ENCODE results near the gene HLA-DRB1.
"Not testable (repeated sequence)": the region's sequence is repeated elsewhere in the genome, so short reads cannot be mapped to it uniquely, and the experiment has no call there.

The HLA-DRB1 gene

DNA sequence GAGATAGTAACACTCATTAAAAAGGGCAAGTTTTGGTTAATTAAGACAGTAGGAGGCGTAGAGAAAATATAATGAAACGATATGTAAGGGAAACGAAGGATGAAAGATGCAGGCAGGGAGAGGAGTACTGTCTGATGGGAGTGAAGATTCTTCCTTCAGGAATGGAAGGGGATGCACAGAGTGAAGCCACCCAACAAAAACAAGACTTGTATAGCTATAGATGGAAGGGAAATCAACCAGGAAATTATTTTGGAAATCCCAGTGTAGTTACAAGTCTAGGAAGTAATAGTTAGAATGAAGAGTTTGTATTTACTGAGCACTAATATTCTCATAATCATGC lies 19.7 kb upstream of the HLA-DRB1 start:
- no peak for DNase-seq (ENCODE audit: low read depth)

DNA sequence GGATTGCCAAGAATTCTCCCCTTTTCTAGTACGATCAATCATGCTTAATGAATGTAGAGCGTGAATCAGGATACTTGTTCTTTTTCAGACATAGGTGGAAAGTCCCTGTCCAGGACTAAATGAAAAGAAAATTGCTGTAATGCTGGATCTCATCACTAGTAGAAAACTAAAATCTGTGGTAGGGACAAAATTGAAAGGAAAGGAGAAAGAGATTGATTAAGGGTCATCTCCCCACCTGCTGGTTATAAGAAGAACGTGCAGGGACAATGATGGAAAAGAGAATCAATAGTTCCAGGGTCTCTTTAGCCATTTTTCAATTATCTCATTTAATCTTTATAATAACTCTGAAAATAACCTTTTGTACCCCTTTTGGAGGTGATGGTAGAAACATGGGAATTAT lies 18.7 kb upstream of the HLA-DRB1 start:
- DNase-seq (ENCODE audit: low read depth), result no peak

DNA sequence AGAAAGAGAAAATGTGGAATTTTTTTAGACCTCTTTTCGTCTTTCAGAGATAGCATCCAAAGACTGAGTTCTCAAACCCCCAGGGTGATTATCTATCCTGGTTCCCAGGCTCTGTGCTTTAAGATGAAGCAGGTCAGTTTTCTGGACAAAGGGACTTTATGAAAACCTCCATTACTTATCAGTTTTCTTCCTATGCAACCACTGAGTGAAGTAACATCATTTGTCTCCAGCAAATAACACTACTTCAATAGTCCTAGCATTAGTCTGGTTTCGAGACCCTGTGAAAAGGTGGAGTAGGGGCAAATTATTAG lies 18.3 kb upstream of the HLA-DRB1 start:
- no peak for DNase-seq (ENCODE audit: low read depth)

DNA sequence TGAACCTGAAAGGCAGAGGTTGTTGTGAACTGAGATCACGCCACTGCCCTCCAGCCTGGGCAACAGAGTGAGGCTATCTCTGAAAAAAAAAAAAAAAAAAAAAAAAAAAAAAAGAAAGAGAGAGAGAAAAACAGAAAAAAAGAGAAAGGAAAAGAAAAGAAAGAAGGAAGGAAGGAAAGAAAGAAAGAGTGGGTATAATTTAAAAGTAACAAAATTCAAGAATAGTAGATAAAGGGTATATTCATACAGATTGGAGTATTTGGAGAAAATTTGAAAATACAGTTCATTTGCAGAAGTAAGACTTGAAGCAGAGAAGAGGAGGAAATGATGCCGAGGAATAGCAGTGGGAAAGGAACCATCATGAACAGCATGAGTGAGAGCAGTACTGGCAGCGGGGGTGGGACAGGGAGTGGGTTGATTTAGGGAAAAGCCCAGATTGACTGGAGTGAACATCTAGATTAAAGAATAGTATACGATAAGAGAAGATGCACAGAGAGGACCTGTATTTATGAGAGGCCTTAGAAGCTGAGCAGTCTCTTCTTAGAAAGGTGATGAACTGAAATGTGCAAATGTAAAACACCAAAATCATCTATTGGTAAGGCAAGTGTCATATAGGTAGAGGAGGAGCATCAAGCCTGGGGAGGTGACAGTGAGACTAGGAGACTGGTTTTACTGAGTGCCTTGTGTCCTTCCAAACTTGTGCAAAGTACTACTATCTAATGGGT lies 17.8 kb upstream of the HLA-DRB1 start:
- no peak for DNase-seq (ENCODE audit: low read depth)

DNA sequence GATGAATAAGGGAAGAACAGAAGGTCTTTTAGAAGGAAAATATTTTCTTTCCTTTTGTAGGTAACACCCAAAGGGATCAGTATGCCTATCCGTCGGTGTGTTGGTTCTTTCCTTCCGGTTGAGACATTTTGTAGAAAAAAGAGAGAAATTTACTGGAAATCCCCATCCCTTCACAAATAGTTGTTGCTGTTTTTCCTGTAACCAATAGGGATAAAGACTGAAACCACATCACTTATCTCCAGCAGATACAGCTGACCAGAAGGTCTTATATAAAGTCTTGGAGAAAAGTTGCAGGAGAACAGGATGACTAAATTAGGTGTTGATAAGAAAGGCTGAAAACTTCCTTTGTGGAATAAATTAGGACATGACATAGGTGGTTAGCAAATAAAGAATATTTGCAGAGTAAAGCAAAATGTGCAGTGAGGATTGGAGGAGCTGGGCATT lies 14.8 kb upstream of the HLA-DRB1 start:
- no peak for DNase-seq (ENCODE audit: low read depth)

DNA sequence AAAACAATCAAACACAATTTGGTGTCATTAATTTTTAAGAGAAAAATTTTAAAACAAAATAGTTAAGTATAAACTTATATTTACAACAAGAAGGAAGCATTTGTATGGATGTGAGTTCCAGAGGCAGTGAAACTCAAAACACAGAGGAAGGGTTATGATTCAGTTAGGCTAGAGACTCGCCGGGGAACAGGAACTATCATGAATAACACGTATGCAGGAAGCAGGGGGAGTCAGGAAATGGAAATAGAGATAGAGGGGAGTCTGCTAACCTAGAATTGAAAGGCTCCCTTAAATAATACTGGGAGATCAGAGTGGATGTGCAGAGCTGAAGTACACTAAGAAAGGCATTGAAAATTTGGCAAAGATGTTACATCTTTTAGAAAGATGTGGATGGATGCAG lies 14.2 kb upstream of the HLA-DRB1 start:
- no peak for DNase-seq (ENCODE audit: low read depth)

DNA sequence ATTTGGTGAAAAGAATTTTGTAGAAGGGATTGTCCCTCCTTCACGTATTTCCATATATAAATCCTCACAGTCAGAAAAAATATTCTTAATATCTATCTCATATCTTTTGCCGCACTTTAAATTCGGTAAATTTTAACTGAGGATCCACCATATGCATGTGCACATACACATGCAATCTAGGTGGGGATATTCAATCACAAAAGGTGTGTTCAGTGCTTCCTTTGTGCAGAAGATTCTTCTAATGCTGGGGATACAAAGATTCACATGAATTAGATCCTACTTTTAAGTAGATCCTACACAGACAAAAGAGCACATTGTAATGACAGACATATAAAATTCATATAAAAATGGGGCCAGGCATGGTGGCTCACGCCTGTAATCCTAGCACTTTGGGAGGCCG lies 13.6 kb upstream of the HLA-DRB1 start:
- no peak for DNase-seq (ENCODE audit: low read depth)

DNA sequence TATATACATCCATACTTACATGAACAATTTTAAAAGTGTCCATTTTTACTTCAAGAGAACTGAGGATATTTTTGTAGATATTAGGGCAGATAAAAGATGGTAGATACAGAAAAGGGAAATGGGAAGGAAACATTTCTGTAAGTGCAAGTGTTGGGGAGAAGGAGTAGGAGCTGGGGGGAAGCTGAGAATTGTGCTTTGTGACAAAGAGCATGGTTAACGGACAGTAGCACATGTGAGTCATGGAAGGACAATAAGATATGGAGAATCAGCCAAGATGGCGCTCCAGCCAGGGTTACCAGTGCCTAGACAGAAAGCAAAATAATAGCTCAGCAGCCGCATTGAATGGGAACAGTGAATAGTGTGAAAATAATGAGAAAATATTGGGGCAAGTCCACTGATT lies 12.7 kb upstream of the HLA-DRB1 start:
- no peak for DNase-seq (ENCODE audit: low read depth)

DNA sequence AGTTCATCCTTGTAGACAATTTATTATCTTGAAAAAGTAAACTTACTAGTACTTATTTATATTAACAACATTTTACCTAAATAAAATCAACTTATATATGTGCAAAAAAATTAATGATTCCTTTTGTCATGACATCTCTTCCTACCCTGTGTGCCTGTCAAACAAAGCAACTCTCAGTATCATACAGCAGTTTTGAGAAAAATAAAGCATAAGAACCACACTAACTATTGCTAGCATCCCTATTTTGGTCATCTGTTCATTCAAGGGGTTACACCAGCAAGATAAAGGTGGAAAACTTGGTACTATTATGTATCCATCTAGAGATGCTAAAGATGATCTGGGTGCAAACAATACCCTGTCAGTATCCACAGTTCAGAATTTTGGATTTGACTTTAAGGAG lies 7.4 kb upstream of the HLA-DRB1 start:
- DNase-seq (ENCODE audit: low read depth), result no peak

DNA sequence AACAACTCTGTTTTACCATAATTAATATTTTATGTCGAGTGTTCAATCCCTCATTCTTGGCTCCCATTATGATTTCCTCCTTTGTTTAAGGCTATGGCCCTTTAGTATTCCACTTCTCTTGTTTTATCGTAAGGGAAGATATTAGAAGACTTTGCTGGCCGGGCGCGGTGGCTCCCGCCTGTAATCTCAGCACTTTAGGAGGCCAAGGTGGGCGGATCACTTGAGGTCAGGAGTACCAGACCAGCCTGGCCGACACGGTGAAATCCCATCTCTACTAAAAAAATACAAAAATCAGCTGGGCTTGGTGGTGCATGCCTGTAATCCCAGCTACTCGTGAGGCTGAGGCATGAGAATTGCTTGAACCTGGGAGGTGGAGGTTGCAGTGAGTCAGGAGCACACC lies 1.1 kb upstream of the HLA-DRB1 start:
- not testable (repeated sequence) for DNase-seq (ENCODE audit: low read depth)

DNA sequence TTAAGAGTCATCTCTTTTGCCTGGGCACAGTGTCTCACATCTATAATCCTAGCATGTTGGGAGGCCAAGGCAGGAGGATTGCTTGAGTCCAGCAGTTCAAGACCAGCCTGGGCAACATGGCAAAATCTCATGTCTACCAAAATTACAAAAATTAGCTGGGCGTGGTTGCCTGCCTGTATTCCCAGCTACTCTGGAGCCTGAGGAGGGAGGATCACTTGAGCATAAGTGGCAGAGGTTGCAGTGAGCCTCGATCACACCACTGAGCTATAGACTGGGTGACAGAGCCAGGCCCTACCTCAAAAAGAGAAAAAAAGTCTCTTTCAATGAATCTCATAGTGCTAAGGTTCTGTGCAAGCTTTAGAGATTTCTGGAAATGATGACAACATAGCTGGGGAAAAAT lies 1.5 kb downstream of the HLA-DRB1 start:
- no peak for DNase-seq (ENCODE audit: low read depth)

DNA sequence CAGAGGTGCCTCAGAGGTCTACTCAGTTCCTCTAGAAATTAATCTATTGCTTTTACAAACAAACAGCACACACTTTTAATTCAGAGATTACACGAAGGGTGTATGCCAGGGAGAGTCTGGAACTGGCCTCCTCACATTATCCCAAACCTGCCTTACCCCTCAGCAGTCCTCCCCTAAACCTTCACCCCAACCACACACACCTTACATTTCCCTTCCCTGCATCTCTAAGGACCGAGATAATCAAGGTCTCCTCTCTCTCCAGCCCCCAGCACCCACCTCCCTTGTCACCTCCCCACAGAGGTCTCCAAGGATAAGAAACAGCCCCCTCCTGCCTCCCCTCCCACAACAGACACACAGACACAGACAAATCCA lies 6.1 kb downstream of the HLA-DRB1 start:
- DNase-seq (ENCODE audit: low read depth), result no peak

DNA sequence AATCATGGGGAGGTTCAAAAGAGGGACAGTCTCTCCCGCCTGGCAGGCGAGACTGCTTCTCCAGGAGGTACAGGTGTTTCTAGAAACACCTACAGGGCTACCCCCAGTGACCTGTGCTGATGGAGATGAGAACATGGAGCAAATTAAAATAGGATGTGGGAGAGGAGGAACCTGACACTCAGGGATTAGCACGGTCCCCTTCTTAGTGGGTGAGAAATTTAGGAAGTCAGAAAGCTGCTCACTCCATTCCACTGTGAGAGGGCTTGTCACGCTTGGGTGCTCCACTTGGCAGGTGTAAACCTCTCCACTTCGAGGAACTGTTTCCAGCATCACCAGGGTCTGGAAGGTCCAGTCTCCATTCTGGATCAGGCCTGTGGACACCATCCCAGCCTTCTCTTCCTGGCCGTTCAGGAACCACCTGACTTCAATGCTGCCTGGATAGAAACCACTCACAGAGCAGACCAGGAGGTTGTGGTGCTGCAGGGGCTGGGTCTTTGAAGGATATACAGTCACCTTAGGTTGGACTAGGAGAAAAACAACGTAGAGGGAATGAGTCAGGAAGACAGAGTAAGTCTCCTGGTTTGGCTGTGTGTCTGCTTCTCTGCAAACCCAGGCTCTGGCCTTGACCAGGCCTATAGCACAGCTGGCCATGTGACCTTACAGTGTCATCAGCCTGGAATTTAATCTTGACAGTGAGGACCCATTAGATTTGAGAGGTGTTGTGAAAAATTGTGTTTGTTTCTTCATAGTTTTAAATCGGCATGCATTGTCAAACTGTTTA lies 8.1 kb downstream of the HLA-DRB1 start:
- no peak for DNase-seq (ENCODE audit: low read depth)

DNA sequence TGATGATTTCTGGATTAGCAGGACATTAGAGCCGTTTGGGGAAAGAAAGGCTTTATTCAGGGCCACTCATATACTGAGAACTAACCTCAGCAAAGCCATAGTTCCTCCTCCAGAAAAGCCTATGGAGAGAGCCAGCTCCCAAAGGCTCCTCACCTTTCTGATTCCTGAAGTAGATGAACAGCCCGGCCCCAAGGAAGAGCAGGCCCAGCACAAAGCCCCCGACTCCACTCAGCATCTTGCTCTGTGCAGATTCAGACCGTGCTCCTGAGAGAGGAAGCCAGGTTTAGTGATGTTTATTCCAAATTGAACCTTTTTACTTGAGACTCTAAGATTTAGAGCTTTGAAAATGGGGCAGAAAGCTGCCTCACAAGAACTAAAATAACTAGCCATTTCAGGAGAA lies 9.1 kb downstream of the HLA-DRB1 start:
- no peak for DNase-seq (ENCODE audit: low read depth)

DNA sequence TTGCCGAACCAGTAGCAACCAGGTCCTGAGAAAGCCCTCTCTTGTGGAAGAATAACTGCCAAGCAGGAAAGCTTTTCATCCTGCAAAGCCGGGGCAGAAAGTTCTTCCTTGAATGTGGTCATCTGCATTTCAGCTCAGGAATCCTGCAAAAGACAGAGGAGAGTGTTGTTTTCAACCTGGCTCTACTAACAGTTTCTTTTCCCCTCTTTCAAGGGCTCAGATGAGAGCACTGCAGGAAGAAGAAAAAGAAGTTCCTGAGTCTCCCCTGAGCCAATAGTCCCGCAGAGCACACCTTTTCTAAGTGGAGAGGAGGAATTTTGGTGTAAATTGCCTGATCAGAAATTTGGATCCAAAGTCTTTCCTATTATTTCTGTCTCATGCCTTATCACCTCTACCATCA lies 10.7 kb downstream of the HLA-DRB1 start:
- DNase-seq (ENCODE audit: low read depth), result no peak

DNA sequence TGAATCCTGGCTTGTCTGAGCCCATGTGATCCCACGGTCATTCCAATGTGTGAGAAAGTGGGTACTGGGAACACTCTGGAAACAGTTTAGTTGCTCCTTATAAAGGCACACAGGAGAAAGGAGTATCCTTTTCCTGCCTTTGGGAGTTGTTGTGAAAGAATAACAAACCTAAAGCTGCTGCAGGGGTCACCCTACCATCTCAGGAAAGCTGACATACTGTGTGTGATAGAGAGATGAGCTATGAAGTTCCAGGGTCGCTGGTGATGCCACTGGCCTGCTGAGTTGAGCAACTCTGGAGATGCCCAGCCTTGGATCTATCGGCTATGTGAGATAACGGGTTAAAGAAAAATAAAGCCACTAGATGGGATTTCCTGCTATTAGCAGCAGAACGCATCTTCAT lies 12.2 kb downstream of the HLA-DRB1 start:
- not testable (repeated sequence) for DNase-seq (ENCODE audit: low read depth)

DNA sequence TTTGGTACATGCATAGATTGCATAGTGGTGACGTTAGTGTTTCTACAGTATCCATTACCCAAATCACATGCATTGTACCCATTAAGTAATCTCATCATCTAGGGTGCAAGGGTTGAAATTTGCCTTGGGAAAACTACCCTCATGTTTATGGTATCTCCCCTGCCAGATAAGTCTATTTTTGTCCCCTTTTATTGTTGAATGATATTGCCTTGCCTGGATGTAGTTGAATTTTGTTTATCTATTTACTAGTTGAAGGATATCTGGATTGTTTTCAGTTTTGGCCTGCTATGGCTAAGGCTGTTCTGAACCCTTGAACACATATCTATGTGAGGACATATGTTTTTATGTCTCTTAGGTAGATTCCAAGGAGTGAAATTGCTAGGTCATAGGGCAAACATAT lies 13.4 kb downstream of the HLA-DRB1 start:
- no peak for DNase-seq (ENCODE audit: low read depth)

DNA sequence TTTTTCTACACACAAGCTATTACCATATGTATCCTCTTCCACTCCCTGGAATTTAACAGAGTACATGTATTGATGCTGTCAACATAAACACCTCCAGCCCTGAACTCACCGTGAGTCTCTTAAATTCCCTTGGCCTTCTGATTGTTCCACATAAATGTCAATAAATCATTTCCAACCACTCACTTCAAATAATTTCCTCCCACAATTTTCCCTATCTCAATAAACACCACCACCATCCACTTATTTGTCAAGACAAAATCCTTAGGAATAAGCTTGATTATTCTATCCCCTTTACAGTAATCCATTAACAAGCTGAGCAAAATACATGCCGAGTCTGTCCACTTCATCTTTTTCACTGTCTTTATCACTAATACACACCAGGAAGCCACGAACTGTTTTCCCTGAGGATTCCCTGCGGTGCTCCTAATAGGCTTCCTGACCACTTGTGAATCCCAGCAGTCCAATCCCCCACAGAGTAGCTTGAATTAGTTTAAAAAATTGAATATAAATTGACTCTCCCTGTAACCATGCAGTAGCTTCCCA lies 19.2 kb downstream of the HLA-DRB1 start:
- no peak for DNase-seq (ENCODE audit: low read depth)

DNA sequence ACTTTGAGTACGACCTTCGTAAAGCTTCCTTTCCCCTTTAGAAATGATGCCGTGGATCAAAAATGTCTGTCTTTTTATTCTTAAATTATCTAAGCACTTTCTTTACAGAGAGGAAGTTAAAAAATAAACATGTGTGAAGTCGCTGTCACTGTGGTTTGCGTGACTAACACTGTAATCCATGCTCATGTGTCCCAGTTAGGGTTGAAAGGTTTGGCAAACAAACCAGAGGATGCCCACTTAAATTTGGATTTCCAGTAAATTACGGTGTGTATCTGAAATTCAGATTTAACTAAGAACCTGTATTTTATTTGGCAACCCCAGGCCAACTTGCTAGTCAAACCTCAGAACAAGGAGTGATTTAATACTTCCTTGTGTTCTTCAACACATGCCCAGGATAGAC lies 21.1 kb downstream of the HLA-DRB1 start:
- no peak for DNase-seq (ENCODE audit: low read depth)

DNA sequence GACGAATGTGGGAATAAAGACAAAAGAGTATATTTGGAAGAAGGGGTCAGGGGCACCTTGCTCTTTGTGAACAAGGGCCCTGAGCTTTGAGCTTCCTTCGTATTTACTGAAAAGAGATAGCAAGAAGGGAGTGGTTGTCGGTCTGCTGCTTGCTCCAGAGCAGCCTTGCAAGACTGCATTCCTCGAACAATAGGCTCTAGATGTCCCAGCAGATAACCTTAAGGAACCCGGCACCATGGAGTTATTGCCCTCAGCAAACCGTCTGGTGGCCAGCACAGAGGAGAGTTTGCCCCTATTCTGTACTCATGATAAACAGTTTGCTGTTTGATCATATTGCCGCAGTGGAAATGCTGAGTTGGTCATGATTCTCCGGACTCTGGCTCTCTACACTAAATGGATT lies 22.7 kb downstream of the HLA-DRB1 start:
- no peak for DNase-seq (ENCODE audit: low read depth)

DNA sequence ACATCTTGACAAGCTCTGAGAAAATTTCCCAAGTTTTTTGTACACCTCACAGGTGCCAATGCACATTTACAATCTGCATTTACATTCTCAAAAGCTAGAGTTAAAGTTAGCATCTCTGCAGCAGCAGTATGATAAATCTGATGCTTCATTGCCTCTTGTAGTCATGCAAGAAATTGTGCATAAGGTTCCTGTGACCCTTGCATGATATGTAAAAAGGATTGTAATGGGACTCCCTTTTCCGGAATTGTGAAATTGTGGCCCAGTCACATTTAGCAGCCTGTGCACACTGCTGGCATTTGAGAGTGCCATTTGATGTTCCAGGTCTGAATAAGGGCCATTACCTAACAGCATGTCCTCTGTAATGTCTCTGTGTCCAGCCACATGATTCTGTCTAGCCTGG lies 24.1 kb downstream of the HLA-DRB1 start:
- DNase-seq (ENCODE audit: low read depth), result no peak

DNA sequence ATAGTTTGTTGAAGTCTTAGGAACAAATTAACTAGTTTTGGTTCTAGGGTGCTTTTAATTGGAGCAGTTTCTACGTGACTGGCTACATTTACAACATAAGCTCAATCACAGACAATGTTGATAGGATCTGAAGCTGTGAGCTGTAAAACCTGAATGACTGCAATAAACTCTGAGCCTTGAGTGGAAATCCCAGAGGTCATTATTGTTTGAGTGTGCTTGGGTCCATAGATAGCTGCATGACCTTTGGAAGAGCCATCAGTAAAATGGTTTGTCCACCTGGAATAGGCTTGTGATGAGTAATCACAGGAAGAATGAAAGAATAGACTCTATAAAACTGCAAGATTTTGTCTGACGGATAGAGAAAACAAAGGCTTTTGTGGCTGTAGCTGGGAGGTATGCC lies 26.7 kb downstream of the HLA-DRB1 start:
- DNase-seq (ENCODE audit: low read depth), result no peak

DNA sequence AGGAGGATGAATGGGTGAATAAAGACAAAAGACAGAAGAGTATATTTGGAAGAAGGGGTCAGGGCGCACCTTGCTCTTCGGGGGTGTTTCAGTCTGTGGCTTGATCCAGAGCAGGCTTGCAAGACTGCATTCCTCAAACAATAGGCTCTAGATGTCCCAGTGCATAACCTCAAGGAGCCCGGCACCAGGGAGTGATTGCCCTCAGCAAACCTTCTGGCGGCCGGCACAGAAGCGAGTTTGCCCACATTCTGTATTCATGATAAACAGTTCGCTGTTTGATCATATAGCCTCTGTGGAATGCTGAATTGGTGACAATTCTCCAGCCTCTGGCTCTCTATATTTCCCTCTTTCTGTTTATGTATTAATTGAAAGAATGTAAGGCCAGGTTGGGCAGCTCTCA lies 29.9 kb downstream of the HLA-DRB1 start:
- DNase-seq (ENCODE audit: low read depth), result no peak

All from activated T-cell treated with anti-CD3 and anti-CD28 coated beads for 24 hours (primary cell).